Suppressor macrophage treated with lipopolysaccharide for 4 hours (primary cell): ENCODE data around the gene COL4A5.
"Not testable (repeated sequence)": the region's sequence is repeated elsewhere in the genome, so short reads cannot be mapped to it uniquely, and the experiment has no call there.

Experiments used
- DNase-seq: peaks from one replicate; pipeline ENCODE4 v3.0.0-alpha.2; 2020

COL4A5 gene

GRCh38 chrX:108439426-108439942 is at the start of gene COL4A5:
Gene COL4A5, plus strand, starts transcription at chrX:108439838. Its CDS starts 288 bp downstream, at chrX:108440126.
- no peak for DNase-seq

- not testable (repeated sequence) for DNase-seq
Observed at GRCh38 chrX:108390976-108391717, 48.5 kb upstream of the COL4A5 start.

- DNase-seq, result no peak
Observed at GRCh38 chrX:108396188-108396891, 43.3 kb upstream of the COL4A5 start.

GRCh38 chrX:108396986-108397385 is 42.7 kb upstream of the COL4A5 start:
- DNase-seq, result no peak

GRCh38 chrX:108397627-108398391 is 41.8 kb upstream of the COL4A5 start:
- no peak for DNase-seq

- DNase-seq, result no peak
Observed at GRCh38 chrX:108399418-108400165, 40.0 kb upstream of the COL4A5 start.

GRCh38 chrX:108412783-108413182 is 26.9 kb upstream of the COL4A5 start:
- no peak for DNase-seq

- no peak for DNase-seq
Observed at GRCh38 chrX:108415146-108415545, 24.5 kb upstream of the COL4A5 start.

GRCh38 chrX:108415891-108416290 is 23.7 kb upstream of the COL4A5 start:
- DNase-seq, result no peak

GRCh38 chrX:108417257-108417656 is 22.4 kb upstream of the COL4A5 start:
- DNase-seq, result no peak

GRCh38 chrX:108419401-108419800 is 20.2 kb upstream of the COL4A5 start:
- DNase-seq, result no peak

GRCh38 chrX:108420481-108420880 is 19.2 kb upstream of the COL4A5 start:
- no peak for DNase-seq

GRCh38 chrX:108426262-108426661 is 13.4 kb upstream of the COL4A5 start:
- DNase-seq, result no peak

GRCh38 chrX:108435261-108435660 is 4.4 kb upstream of the COL4A5 start:
- DNase-seq, result no peak

- no peak for DNase-seq
Observed at GRCh38 chrX:108437349-108438109, 2.1 kb upstream of the COL4A5 start.

GRCh38 chrX:108438110-108438623 is 1.5 kb upstream of the COL4A5 start, which contains the start of gene COL4A6:
Gene COL4A6, minus strand, starts transcription at chrX:108438422. Its CDS starts 226 bp downstream, at chrX:108438196.
- no peak for DNase-seq

GRCh38 chrX:108439961-108440696 is 491 bp downstream of the COL4A5 start:
- DNase-seq, result no peak

GRCh38 chrX:108442901-108443464 is 3.3 kb downstream of the COL4A5 start:
- DNase-seq, result no peak

GRCh38 chrX:108447303-108447702 is 7.7 kb downstream of the COL4A5 start:
- DNase-seq, result no peak

- no peak for DNase-seq
Observed at GRCh38 chrX:108453841-108454240, 14.2 kb downstream of the COL4A5 start.
